Caco-2 (cell line): Measurements from ENCODE around the gene LUC7L. TPM values are rescaled to one million over a fixed set of nuclear protein-coding genes. Genes with fewer than 3 reads are reported as not detected.

Experiments used
- BruUV-seq: library from RNA; stranded (reverse); fragments of 400-500 nt; replicated peaks from 2 replicates; lab custom pipeline; 2021; lab: Mats Ljungman, UMichigan
- CTCF ChIA-PET: fragments of 300-600 bp; sonication (Branson Sonifier 250); formaldehyde crosslinking; loops from one replicate; lab custom pipeline; 2022; ENCODE audit warnings: antibody characterized with exemption; lab: Charles Lee
- POLR2A ChIA-PET: fragments of 300-600 bp; sonication (Branson Sonifier 250); formaldehyde crosslinking; loops from one replicate; lab custom pipeline; 2022; ENCODE audit warnings: antibody characterized with exemption; lab: Charles Lee
- DNase-seq, 2 experiments: peaks; one replicate each; pipeline versions ENCODE4 v3.0.0 to v3.0.0-alpha.2; 2020 to 2022
- H3K27me3 ChIP-seq: replicated peaks from 2 replicates; pipeline ENCODE4 v1.6.0; 2011; ENCODE audit warnings: low read length; ENCODE audit not compliant: control insufficient read depth, insufficient read depth
- H3K36me3 ChIP-seq: 2 replicates; pipeline ENCODE4 v1.5.1; 2011; ENCODE audit warnings: low read length; ENCODE audit not compliant: control insufficient read depth, insufficient read depth
- H3K4me1 ChIP-seq: fragments of 250-450 bp; sonication (Bioruptor Pico); 2 replicates; pipeline ENCODE4 v1.5.1; 2020; ENCODE audit warnings: mild to moderate bottlenecking
- H3K4me3 ChIP-seq: 2 replicates; pipeline ENCODE4 v1.5.1; 2011; ENCODE audit warnings: low read depth, mild to moderate bottlenecking, control low read depth, low read length
- H3K9me3 ChIP-seq: fragments of 250-450 bp; sonication (Bioruptor Pico); 2 replicates; pipeline ENCODE4 v1.5.1; 2020; ENCODE audit warnings: mild to moderate bottlenecking, moderate library complexity
- H3K27ac Mint-ChIP-seq: one replicate; pipeline ENCODE4 v1.8.0; 2022; ENCODE audit warnings: mixed read lengths; ENCODE audit not compliant: unreplicated experiment
- H3K27me3 Mint-ChIP-seq: one replicate; pipeline ENCODE4 v1.8.0; 2022; ENCODE audit warnings: mixed read lengths; ENCODE audit not compliant: insufficient read depth, unreplicated experiment
- H3K36me3 Mint-ChIP-seq: one replicate; pipeline ENCODE4 v1.8.0; 2022; ENCODE audit warnings: mild to moderate bottlenecking, mixed read lengths; ENCODE audit not compliant: insufficient read depth, unreplicated experiment
- H3K4me1 Mint-ChIP-seq: one replicate; pipeline ENCODE4 v1.8.0; 2022; ENCODE audit warnings: low read depth, mixed read lengths; ENCODE audit not compliant: unreplicated experiment
- H3K4me3 Mint-ChIP-seq: one replicate; pipeline ENCODE4 v1.8.0; 2022; ENCODE audit warnings: mild to moderate bottlenecking, moderate library complexity, mixed read lengths; ENCODE audit not compliant: unreplicated experiment
- H3K9me3 Mint-ChIP-seq: one replicate; pipeline ENCODE4 v1.8.0; 2022; ENCODE audit warnings: mixed read lengths; ENCODE audit not compliant: unreplicated experiment
- intact Hi-C: fragments of 100-400 bp; cut with micrococcal nuclease; formaldehyde crosslinking; loops from one replicate; pipeline ENCODE4 v1.10.0; 2022; ENCODE audit not compliant: unreplicated experiment
- total RNA-seq: library from RNA; stranded (reverse); gene quantifications from 2 replicates; pipeline ENCODE4 v1.2.3, GENCODE V29; 2022
- TF ChIP-seq, protein P1 (sequence below), 2 experiments: fragments of 200-600 bp in 1 of 2; IDR thresholded peaks; 1 replicate in 1 of 2; 2 replicates in 1 of 2; pipeline versions ENCODE4 v1.5.1 to v1.8.0; 2011 to 2022; ENCODE audit warnings: antibody characterized with exemption in 1 of 2, control low read depth in 1 of 2, inconsistent platforms in 1 of 2, low read depth in 1 of 2, low read length in 1 of 2, mild to moderate bottlenecking in 1 of 2, moderate library complexity in 1 of 2; ENCODE audit not compliant: insufficient read depth in 1 of 2, severe bottlenecking in 1 of 2, unreplicated experiment in 1 of 2

The LUC7L gene
- total RNA-seq, 1 experiment from 2014 or later = 80.7 TPM

DNA sequence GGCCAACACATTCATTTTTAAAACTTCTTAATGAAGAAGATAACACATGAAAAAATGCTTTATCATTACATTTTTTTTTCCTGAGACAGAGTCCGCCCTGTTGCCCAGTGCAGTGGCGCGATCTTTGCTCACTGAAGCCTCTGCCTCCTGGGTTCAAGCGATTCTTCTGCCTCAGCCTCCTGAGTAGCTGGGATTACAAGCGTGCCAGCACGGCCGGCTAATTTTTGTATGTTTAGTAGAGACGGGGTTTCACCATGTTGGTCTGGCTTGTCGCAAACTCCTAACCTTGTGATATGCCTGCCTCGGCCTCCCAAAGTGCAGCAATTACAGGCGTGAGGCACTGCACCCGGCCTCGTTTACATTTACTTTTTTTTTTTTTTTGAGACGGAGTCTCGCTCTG, 35.8 kb downstream of the LUC7L start:
- no peaks in the 10 kb centered on the region for H3K27me3 Mint-ChIP-seq
- TF ChIP-seq, protein P1, sequence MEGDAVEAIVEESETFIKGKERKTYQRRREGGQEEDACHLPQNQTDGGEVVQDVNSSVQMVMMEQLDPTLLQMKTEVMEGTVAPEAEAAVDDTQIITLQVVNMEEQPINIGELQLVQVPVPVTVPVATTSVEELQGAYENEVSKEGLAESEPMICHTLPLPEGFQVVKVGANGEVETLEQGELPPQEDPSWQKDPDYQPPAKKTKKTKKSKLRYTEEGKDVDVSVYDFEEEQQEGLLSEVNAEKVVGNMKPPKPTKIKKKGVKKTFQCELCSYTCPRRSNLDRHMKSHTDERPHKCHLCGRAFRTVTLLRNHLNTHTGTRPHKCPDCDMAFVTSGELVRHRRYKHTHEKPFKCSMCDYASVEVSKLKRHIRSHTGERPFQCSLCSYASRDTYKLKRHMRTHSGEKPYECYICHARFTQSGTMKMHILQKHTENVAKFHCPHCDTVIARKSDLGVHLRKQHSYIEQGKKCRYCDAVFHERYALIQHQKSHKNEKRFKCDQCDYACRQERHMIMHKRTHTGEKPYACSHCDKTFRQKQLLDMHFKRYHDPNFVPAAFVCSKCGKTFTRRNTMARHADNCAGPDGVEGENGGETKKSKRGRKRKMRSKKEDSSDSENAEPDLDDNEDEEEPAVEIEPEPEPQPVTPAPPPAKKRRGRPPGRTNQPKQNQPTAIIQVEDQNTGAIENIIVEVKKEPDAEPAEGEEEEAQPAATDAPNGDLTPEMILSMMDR (IDR thresholded peaks at IDR 0.05; ENCODE audit: insufficient read depth in 1 of 2, low read depth in 1 of 2, low read length in 1 of 2, severe bottlenecking in 1 of 2, unreplicated experiment in 1 of 2) = no peak
- Histone ChIP-seq H3K4me3 (no peak overlapping the region), H3K27me3 (no peaks in the 10 kb centered on the region), H3K4me1 (no peaks in the 10 kb centered on the region), H3K36me3 (peaks cover 2% of the 10 kb centered on the region), H3K9me3 (no peaks in the 10 kb centered on the region)
- no peak for DNase-seq
- intact Hi-C loops = no loop called here
- H3K27ac Mint-ChIP-seq = no peak overlapping the region
- H3K4me3 Mint-ChIP-seq = no peak overlapping the region
- no peaks in the 10 kb centered on the region for H3K9me3 Mint-ChIP-seq
- BruUV-seq = no TSS peak
- H3K36me3 Mint-ChIP-seq = peaks cover 96% of the 10 kb centered on the region
- POLR2A ChIA-PET = no interaction called here
- no peaks in the 10 kb centered on the region for H3K4me1 Mint-ChIP-seq
- CTCF ChIA-PET = no interaction called here

DNA sequence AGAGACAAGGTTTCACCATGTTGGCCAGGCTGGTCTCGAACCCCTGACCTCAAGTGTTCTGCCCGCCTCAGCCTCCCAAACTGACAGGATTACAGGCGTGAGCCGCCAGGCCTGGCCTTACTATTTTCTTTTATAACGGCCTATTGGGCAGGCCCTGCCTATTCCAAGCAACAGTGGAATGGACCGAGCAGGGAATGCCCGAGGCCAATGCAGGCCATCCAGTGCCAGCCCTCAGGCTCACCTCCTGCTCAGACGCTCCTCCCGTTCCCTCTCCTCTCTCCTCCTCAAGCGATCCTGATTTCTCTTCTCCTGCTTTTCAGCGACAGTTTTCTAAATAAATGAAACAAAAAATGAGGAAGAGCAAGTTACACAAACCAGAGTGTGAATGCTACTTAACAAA, 36.6 kb downstream of the LUC7L start:
- Mint-ChIP-seq H3K4me3 (no peak overlapping the region), H3K36me3 (peaks cover 96% of the 10 kb centered on the region), H3K27me3 (no peaks in the 10 kb centered on the region), H3K4me1 (no peaks in the 10 kb centered on the region), H3K9me3 (no peaks in the 10 kb centered on the region), H3K27ac (no peak overlapping the region)
- ChIA-PET POLR2A (no interaction called here), CTCF (interaction anchor here (0.6 kb wide), 1 partner anchor 87 kb away, joined by 3 read pairs; no protein-coding TSS in a partner anchor)
- intact Hi-C loops = no loop called here
- H3K9me3 ChIP-seq = no peaks in the 10 kb centered on the region
- TF ChIP-seq, protein P1 (IDR thresholded peaks at IDR 0.05; ENCODE audit: insufficient read depth in 1 of 2, low read depth in 1 of 2, low read length in 1 of 2, severe bottlenecking in 1 of 2, unreplicated experiment in 1 of 2) = no peak
- BruUV-seq = no TSS peak
- H3K27me3 ChIP-seq = no peaks in the 10 kb centered on the region
- peaks cover 2% of the 10 kb centered on the region for H3K36me3 ChIP-seq
- no peak overlapping the region for H3K4me3 ChIP-seq
- H3K4me1 ChIP-seq = no peaks in the 10 kb centered on the region
- DNase-seq = no peak

DNA sequence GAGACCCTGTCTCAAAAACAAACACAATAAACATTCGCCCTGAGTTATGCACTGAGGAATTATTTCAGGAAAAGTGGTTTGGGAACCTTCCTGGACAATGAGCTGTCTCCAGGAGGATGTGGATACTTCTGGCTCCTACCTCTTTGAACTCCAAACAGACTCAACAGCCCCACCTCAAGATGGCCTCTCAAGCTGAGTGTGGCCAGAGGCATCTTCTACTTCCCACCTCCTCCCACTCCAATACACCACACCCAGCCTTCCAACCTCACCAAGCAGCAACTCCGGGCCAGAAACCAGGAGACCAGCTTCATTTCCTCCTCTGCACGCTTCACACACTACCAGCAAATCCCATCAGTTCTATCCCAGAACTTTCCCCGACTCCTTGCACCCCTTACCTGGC, 37.4 kb downstream of the LUC7L start:
- intact Hi-C loops = no loop called here
- Histone ChIP-seq H3K4me1 (no peaks in the 10 kb centered on the region), H3K36me3 (peaks cover 7% of the 10 kb centered on the region), H3K4me3 (no peak overlapping the region), H3K9me3 (no peaks in the 10 kb centered on the region), H3K27me3 (no peaks in the 10 kb centered on the region)
- Mint-ChIP-seq H3K9me3 (no peaks in the 10 kb centered on the region), H3K27ac (peak overlapping the region; percentile 15), H3K27me3 (no peaks in the 10 kb centered on the region), H3K4me3 (peak overlapping the region; percentile 41), H3K36me3 (peaks cover 96% of the 10 kb centered on the region), H3K4me1 (no peaks in the 10 kb centered on the region)
- ChIA-PET CTCF (interaction anchor here (0.6 kb wide), 1 partner anchor 170 kb away, joined by 3 read pairs; no protein-coding TSS in a partner anchor), POLR2A (interaction anchor here (0.5 kb wide), 1 partner anchor 161 kb away, joined by 4 read pairs; no protein-coding TSS in a partner anchor)
- BruUV-seq = no TSS peak
- no peak for DNase-seq
- TF ChIP-seq, protein P1 (IDR thresholded peaks at IDR 0.05; ENCODE audit: insufficient read depth in 1 of 2, low read depth in 1 of 2, low read length in 1 of 2, severe bottlenecking in 1 of 2, unreplicated experiment in 1 of 2) = no peak
